GM18870 (cell line): ENCODE data around the gene COQ7.

ENCODE experiments used
- ATAC-seq: cut with Tn5 transposase; IDR thresholded peaks from one replicate; pipeline ENCODE4 v1.9.1; 2021; ENCODE audit warnings: moderate library complexity; ENCODE audit not compliant: unreplicated experiment

Gene COQ7

GRCh38 chr16:19110537-19111360 is 43.3 kb downstream of the COQ7 start:
- ATAC-seq = no peak

GRCh38 chr16:19112099-19112407 is 44.6 kb downstream of the COQ7 start:
- ATAC-seq = no peak

GRCh38 chr16:19113577-19114358 is 46.4 kb downstream of the COQ7 start, which contains the start of gene ITPRIPL2:
Gene ITPRIPL2, plus strand, starts transcription at chr16:19113964. Its CDS starts 498 bp downstream, at chr16:19114462.
- no peak for ATAC-seq

- ATAC-seq = no peak
These were observed 47.1 kb downstream of the COQ7 start for GRCh38 chr16:19114359-19115147.

- no peak for ATAC-seq
These were observed 48.0 kb downstream of the COQ7 start for GRCh38 chr16:19115148-19116021.

- ATAC-seq = no peak
These were observed 49.5 kb downstream of the COQ7 start for GRCh38 chr16:19116711-19117449.

GRCh38 chr16:19118938-19119431 is 51.6 kb downstream of the COQ7 start:
- ATAC-seq = no peak

GRCh38 chr16:19119564-19119963 is 52.1 kb downstream of the COQ7 start:
- no peak for ATAC-seq

GRCh38 chr16:19123535-19124178 is 56.2 kb downstream of the COQ7 start:
- ATAC-seq = no peak

GRCh38 chr16:19126300-19126699 is 58.9 kb downstream of the COQ7 start:
- ATAC-seq = no peak

- no peak for ATAC-seq
These were observed 59.8 kb downstream of the COQ7 start for GRCh38 chr16:19127205-19127604.

GRCh38 chr16:19127674-19128131 is 60.3 kb downstream of the COQ7 start:
- ATAC-seq = no peak

GRCh38 chr16:19128454-19129200 is 61.2 kb downstream of the COQ7 start:
- no peak for ATAC-seq
